ACHN (cell line): ENCODE data around the gene CMIP.
A peak's percentile ranks its signal among the peaks of the same experiment; 100 is the strongest.

Experiments
- DNase-seq: peaks from one replicate; pipeline ENCODE4 v3.0.0-alpha.2; 2015
- in situ Hi-C: cut with HindIII; loops from 2 replicates; pipeline ENCODE4 v1.10.0; 2017; ENCODE audit warnings: low sequenced_read_pairs, low pct_ligation_motif_present, low pct_unique_long_range_greater_than_20kb

CMIP gene

GRCh38 chr16:81549547-81550431, 105.2 kb downstream of the CMIP start:
- no peak for DNase-seq
- in situ Hi-C loops, result no loop called here

DNA sequence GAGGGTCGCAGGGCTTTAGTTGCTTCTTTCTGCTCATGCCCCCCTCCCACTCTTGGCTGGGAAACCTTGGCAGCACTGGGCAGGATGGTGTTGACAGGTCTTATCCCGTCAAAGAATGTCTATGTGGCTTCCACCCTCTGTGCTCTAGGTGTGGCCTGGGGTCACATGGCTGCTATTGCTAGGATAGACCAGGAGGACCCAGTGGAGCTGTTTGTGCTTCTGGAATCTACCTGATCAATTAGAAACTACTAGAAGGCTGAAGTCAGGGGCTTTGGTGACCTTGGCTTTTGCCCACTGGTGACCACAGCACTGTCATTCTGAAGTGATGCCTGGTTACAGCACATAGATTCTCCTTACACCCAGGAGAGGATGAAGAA, 105.8 kb downstream of the CMIP start:
- in situ Hi-C loops, result no loop called here
- DNase-seq, result no peak

DNA sequence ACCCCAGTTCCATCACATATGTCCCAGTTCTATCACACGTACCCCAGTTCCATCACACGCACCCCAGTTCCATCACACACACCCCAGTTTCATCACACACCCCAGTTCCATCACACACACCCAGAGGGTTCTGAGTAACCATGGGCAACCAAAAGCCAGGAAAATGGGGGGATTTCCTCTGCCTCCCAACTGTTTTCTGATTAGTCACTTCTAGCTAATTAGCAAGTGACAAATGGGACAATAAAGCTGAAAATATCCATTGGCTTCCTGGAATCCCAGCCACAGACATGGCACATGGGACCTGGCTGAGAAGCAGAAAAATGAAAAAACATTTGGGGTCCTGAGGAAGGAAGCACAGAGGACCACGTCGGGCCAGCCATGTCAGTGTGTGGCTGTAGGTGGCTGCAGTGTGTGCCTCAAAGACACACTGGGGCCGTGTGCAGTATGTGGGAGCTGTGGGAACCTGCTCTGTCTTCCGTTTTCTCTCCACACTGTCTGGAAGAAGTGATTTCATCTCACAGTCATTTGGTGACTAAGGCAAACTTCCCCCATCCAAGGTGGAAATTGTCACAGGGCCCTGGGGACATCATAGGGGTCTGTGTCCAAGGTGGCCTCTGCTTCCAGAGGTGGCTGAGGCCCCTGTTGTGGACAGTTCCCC, 106.7 kb downstream of the CMIP start:
- no peak for DNase-seq
- in situ Hi-C loops, result no loop called here

- no peak for DNase-seq
Observed at GRCh38 chr16:81551821-81552304, 107.3 kb downstream of the CMIP start.

DNA sequence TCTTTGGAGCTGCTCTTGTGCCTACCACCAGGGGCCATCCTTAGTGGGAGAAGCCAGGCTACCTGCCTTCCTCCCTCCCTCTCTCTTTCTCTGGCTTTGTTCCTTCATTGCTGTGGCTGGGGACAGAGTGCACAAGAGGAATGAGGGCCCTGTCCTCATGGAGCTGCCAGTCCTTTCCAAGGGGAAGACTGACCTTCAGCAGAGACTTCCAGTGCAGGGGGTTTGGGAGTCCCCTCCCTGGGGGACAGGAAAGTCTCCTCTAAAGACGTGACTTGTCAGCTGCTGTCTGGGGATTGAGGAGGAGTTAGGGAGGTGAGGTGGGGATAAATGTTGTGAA, 108.1 kb downstream of the CMIP start:
- in situ Hi-C loops, result no loop called here
- DNase-seq, result no peak

More at GRCh38 chr16:81551821-81552304, 107.3 kb downstream of the CMIP start:
- in situ Hi-C loops, result no loop called here

GRCh38 chr16:81553080-81553813, 108.6 kb downstream of the CMIP start:
- in situ Hi-C loops, result no loop called here
- no peak for DNase-seq

DNA sequence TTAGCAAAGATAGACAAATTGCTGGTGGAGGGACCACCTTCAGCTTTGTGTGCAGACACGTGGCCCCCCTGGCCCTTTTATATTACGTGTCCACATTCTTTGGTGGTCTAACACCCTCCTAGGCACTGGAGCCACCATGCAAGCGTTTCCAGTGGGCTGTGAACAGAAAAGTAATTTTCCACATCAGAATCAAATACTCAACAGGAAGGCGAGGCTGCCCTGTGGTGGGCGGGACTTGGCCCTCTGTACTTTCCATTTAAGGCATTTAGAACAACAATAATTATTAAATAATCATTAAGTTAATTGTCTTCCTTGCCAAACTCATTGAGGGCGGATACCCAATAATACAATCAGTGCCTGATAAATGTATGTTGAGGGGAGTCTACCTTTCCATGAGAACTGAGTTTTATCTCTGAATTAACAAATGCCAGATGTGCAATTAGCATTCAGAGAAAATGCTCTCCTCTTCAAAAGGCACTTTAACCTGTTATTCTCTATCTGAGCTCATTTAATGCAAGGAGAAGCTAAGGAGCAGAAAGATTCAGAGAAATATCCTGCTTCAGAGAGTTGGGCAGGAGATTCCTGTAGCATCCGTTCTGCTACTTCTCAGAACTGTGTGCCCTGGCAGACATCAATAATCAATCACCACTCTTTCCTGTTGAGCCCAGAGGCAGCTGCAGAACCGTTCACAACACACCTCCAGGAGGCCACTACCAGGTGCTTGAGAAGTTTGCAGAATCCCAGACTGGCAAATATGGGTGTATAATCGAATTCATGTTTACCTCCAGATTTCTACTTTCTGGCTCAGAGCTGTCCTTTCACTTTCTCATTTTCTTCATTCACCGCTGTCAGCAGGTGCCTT, 109.4 kb downstream of the CMIP start:
- in situ Hi-C loops, result no loop called here
- no peak for DNase-seq

GRCh38 chr16:81554979-81555378, 110.4 kb downstream of the CMIP start:
- no peak for DNase-seq
- in situ Hi-C loops, result no loop called here

GRCh38 chr16:81555660-81556059, 111.1 kb downstream of the CMIP start:
- in situ Hi-C loops, result no loop called here
- no peak for DNase-seq

DNA sequence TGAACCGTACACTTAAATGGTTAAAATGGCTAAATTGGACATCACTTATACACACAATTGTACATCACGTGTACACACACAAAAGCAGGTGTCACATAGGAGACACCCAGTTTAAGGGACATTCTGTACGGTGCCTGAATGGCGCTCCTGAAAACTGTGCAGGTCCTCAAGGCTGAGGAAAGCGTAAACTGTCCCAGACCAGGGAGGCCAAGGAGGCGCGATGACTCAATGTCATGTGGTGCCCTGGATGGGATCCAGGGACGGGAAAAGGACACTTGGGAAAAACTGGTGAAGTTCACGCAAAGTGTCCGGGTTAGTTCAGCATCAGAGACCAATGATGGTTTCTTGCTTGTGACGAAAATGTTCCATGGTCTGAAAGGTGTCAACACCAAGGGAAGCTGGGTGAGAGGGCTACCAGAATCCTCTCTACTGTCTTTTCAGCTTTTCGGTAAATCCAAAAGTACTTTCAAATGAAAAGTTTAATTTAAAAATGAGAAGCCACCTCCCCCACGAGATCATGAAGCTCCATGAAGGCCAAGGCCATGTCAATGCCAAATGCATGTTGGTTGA, 112.2 kb downstream of the CMIP start:
- no peak for DNase-seq
- in situ Hi-C loops, result no loop called here

- in situ Hi-C loops, result no loop called here
Observed at GRCh38 chr16:81558077-81558443, 113.5 kb downstream of the CMIP start.

DNA sequence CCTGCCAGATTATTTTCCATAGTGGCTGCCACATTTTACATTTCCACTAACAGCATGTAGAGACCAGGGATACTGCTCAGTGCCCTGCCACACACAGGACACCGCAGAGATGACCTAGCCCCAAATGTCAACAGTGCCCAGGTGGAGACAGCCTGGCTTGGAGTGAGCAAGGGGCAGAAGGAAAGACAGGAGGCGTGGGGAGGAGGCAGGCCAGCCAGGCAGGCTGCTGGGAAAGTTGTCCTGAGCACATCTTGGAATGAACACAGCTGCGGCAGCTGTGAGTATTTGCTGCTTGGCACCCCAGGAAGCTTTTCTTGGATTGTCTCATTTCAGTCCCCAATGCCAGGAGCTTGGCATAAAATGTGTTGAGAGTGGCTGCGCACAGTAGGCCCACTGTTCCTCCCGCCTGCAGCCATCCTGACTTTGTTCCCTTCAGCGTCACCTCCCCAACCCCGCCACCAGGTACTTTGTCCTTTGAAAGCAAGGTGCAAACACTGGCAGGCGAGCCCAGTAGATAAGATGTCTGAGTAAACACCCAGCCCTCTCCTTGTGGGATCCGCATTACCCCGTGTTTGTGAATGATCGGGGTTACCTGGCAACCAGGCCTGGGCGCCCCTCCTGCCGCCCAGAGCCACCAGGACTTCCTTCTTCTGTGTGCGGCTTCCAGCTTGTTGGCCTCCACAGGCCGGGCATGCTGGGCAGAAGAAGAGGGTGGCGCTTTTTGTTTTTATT, 114.0 kb downstream of the CMIP start:
- no peak for DNase-seq
- in situ Hi-C loops, result no loop called here

More at GRCh38 chr16:81558077-81558443, 113.5 kb downstream of the CMIP start:
- DNase-seq, result no peak

DNA sequence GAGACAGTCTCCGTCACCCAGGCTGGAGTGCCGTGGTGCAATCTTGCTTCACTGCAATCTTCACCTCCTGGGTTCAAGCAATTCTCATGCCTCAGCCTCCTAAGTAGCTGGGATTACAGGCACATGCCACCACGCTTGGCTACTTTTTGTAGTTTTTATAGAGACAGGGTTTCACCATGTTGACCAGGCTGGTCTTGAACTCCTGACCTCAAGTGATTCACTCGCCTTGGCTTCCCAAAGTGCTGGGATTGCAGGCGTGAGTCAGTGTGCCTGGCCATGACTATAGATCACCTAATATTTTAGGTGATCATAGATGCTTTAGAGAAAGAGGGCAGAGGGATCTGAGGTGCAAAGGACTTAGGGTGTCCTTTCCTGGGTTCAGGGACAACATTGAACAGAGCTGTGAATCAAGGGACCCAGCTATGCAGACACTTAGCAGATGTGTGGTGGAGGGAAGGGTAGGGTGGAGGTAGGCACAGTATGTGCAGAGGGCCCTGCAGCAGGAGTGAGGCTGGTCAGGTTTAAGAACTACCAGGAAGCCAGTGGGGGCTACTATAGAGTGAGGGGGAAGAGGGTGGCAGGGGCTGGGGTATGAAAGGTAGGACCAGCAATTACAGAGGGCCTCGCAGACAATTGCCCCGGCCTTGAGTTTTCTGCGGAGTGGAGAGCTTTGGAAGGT, 116.5 kb downstream of the CMIP start:
- peak; percentile 68 for DNase-seq
- in situ Hi-C loops, result no loop called here

DNA sequence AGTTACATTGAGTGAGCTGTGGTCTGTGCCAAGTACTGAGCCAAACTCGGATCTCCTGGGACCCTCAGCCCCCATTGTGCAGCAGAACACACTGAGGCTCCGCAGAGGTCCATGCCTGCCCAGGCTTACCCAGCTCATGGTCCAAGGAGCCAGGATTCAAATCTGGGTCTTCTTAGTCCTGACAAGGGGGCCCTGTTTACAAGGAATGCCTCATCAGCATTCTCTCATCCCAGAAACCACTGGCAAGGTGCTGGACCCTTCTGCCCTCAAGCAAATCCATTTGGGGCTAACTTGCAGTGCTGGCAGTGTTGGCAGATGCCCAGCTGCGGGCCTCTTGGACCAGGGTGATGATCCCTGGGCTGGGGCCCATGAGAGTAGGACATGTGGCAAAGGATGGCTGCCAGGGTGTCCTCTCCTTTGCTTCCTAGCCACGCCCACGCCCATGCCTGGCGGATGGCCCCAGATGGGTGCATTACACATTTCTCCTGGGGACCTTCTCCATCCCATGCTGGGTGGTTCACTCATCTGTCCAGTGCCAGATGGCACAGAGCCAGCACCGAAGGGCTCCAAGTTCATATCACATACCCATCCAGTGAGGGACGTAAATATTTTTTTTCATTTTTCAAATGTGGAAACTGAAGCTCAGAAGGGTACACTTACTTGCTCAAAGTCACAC, 117.7 kb downstream of the CMIP start:
- DNase-seq, result no peak
- in situ Hi-C loops, result no loop called here

DNA sequence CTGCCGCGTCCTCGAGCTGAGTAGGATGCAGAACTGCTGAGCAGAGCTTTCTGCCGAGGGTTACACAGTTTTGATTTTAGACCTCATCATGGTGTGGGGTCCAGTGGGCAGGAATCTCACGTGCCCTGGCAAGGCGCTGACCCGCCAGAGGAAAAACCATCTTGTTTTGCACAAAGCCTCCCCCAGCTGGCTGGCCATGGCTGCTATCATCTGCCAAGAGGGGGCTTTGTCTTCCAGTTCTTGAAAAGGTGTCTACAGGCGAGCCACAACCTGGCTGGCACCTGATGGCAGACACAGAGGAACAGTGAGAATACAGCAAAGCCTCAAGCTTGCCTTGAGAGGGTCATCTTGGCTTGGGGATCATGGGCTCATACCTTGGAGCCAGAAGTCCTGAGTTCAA, 118.3 kb downstream of the CMIP start:
- DNase-seq, result no peak
- in situ Hi-C loops, result no loop called here

GRCh38 chr16:81564421-81564911, 119.9 kb downstream of the CMIP start:
- in situ Hi-C loops, result no loop called here
- DNase-seq, result no peak
